ENCODE data around the gene SEPTIN5.
A peak's percentile ranks its signal among the peaks of the same experiment; 100 is the strongest.
"Not testable (repeated sequence)": the region's sequence is repeated elsewhere in the genome, so short reads cannot be mapped to it uniquely, and the experiment has no call there.

The SEPTIN5 gene

DNA sequence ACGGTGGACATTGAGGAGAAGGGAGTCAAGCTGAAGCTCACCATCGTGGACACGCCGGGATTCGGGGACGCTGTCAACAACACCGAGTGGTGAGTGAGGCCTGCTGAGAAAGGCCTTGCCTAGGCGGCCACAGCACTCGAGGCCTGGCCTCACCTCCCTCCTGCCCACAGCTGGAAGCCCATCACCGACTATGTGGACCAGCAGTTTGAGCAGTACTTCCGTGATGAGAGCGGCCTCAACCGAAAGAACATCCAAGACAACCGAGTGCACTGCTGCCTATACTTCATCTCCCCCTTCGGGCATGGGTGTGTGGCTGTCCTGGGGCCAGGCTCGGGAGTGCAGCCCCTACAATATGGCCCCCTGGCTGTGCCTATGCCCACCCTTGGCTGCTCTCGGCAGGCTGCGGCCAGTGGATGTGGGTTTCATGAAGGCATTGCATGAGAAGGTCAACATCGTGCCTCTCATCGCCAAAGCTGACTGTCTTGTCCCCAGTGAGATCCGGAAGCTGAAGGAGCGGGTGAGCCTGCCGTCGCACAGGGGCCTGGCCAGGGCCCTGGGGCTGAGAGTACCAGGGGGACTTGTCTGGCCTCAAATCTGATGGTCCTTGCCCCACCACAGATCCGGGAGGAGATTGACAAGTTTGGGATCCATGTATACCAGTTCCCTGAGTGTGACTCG lies 6.0 kb downstream of the SEPTIN5 start:
- no peak for DNase-seq (ENCODE audit: low spot score)

GRCh38 chr22:19720999-19721329 lies 6.7 kb downstream of the SEPTIN5 start:
- DNase-seq (ENCODE audit: low spot score) = no peak

- no peak for DNase-seq (ENCODE audit: low spot score)
These were observed 7.3 kb downstream of the SEPTIN5 start for GRCh38 chr22:19721330-19722177.

DNA sequence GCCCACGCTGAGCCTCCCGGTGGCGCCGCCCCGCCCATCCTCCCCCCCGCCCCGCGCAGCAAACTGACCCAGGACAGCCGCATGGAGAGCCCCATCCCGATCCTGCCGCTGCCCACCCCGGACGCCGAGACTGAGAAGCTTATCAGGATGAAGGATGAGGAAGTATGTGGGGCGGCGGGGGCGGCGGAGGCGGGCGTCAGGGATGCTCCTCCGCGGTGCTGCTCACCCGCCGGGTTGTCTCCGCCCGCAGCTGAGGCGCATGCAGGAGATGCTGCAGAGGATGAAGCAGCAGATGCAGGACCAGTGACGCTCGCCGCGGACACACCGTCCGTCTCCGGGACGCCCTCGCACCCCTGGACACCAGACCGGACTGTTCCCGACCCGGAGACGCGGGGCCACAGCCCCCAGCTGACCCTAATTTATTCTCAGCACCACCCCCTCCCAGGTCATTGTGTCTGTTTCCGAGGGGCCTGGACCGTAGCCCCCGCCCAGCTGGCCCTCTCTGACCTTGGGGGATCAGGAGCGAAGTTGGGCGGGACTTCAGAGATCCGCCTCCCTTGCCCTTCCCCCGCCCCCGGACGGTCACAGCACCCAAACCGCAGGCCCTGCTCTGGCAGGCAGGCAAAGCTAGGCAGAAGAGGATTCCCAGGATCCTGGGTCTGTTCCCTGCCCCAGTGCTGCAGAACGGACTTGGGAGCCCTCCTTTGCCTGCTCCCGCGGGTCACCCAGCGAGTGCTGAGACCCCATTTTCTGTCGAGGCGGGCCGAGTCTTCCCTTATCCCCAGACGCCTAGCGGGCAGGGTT lies 8.1 kb downstream of the SEPTIN5 start:
- DNase-seq (ENCODE audit: low spot score) = no peak

GRCh38 chr22:19722982-19723231 lies 8.6 kb downstream of the SEPTIN5 start:
- DNase-seq (ENCODE audit: low spot score) = no peak

GRCh38 chr22:19723232-19723982 lies 9.1 kb downstream of the SEPTIN5 start, which contains the start of gene GP1BB:
Gene GP1BB (plus strand): TSS chr22:19723539. CDS start chr22:19723570, 31 bp downstream.
- no peak for DNase-seq (ENCODE audit: low spot score)

DNA sequence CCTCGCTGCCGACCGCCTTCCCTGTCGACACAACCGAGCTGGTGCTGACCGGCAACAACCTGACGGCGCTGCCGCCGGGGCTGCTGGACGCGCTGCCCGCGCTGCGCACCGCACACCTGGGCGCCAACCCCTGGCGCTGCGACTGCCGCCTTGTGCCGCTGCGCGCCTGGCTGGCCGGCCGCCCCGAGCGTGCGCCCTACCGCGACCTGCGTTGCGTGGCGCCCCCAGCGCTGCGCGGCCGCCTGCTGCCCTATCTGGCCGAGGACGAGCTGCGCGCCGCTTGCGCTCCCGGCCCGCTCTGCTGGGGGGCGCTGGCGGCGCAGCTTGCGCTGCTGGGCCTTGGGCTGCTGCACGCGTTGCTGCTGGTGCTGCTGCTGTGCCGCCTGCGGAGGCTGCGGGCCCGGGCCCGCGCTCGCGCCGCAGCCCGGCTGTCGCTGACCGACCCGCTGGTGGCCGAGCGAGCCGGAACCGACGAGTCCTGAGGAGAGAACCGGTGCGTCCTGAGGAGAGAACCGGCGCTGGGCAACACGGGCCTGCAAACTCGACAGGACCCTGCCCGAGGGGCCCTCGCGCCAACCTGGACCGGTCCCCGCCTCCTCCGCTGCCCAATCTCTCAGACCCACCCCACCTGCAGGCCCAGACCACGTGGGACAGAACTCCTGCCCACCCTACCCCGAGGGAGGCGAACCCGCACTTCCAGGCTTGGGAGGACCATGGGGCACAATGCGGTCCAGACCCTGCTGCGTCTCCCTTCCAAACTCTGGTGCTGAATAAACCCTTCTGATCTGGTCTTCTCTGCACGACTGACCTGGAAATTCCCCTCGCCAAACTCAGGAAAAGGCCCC lies 9.9 kb downstream of the SEPTIN5 start:
- no peak for DNase-seq (ENCODE audit: low spot score)

GRCh38 chr22:19724927-19725661 lies 10.8 kb downstream of the SEPTIN5 start:
- DNase-seq (ENCODE audit: low spot score) = no peak

- DNase-seq (ENCODE audit: low spot score) = not testable (repeated sequence)
These were observed 11.9 kb downstream of the SEPTIN5 start for GRCh38 chr22:19726064-19726788.

GRCh38 chr22:19727310-19728150 lies 13.2 kb downstream of the SEPTIN5 start:
- DNase-seq (ENCODE audit: low spot score) = no peak

GRCh38 chr22:19728271-19728670 lies 14.0 kb downstream of the SEPTIN5 start:
- no peak for DNase-seq (ENCODE audit: low spot score)

- no peak for DNase-seq (ENCODE audit: low spot score)
These were observed 14.5 kb downstream of the SEPTIN5 start for GRCh38 chr22:19728836-19729235.

DNA sequence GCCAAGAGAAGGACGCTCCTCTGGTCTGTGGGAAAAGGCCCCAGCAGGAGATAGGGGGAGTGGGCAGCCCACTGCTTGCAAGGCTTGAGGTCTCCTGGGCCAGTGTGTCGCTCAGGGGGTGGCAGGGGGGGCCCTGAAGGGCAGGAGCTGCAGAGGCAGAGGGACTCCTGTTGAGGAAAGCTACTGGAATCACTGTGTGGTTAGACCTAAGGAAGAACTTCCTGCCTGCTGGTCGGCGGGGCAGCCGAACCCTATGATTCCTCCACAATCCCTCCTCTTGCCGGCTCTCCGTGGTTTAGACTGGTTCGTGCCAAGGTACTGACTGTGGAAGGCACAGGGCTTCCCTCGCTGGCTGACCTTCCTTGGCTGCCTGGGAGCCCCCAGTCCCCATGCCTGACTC lies 15.2 kb downstream of the SEPTIN5 start:
- DNase-seq (ENCODE audit: low spot score) = no peak

GRCh38 chr22:19730198-19730597 lies 15.9 kb downstream of the SEPTIN5 start:
- no peak for DNase-seq (ENCODE audit: low spot score)

DNA sequence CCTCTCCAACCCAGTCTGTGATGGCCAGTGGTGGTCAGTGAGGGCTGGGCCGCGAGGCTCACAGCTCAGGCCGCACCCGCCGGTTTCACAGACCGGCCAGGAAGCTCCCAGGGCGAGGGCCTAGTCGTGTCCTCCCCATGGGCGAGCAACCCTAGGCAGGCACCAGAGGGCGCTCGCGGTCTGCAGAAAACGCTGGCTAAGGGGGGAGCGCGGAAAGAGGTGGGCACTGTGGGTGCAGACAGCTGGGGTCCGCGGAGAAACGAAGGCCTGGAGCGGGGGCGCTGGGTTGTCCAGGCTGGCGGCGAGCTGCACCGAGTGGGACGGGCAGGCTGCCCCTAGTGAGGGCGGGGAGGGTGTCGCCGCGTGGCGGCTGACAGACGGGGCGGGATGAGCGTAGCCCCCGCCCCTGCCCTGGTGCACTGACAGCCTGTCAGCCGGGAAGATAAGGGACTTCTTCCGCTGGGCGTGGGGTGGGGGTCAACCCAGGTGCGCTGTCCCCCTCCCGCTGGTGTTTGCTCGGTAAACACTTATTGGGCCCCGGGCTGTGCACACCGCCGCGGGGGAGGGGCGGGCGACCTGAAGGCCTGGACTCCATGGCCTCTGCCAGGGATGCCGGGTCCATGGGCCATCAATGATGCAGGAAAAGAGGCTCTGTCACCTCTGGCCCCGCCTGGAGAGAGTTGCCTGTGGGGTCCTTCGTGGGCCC lies 16.5 kb downstream of the SEPTIN5 start:
- peak; percentile 95 for DNase-seq (ENCODE audit: low spot score)

DNA sequence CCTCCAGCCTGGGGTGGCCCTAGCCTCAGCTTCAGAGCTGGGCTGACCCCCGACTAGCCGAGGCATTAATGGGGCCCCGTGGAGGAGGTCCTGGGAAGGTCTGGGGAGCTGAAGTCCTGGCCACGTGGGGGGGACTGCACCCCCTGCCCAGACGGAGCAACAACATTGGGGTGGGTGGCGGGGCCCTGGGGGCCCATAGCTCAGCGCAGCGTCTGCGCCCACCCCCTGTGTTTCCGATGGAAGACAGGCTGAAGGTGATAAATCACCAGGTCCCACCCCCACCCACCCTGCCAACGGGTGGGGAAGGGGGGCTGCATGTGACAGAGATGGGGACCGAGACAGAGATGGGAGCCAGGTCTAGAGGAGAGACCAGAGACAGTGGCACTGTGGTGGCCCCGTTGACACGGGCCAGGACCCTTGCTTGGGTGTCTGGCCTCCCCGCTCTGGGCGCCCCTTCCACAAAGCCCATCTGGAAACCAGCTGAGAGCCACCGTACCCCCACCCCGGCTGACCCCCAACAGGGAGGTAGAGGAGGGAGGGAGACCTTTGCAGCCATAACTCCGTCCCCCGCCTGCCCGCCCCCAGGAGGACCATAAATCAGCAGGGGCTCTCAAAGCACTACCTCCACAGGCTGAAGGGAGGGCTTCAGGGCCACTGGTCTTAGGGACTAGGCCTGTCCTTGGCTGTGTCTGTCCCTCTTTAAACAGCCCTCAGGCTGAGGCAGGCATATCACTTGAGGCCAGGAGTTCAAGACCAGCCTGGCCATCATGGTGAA lies 17.2 kb downstream of the SEPTIN5 start:
- no peak for DNase-seq (ENCODE audit: low spot score)

- DNase-seq (ENCODE audit: low spot score) = no peak
These were observed 18.3 kb downstream of the SEPTIN5 start for GRCh38 chr22:19732403-19733113.
